IMR-90 (cell line): ENCODE measurements around the gene B4GALT5. TPM values are rescaled to one million over a fixed set of nuclear protein-coding genes. Genes with fewer than 3 reads are reported as not detected.

Experiments used
- ATAC-seq: fragments of 200-7000 bp; cut with Tn5 transposase; 2 replicates; pipeline ENCODE4 v1.9.1; 2020; ENCODE audit warnings: low read depth, mild to moderate bottlenecking, moderate library complexity
- BruUV-seq: library from RNA; stranded (reverse); fragments of 400-500 nt; replicated peaks from 2 replicates; lab custom pipeline; 2021; lab: Mats Ljungman, UMichigan
- CTCF ChIA-PET: fragments of 300-600 bp; formaldehyde crosslinking; extraction: SDS; loops from one replicate; lab custom pipeline; 2021; ENCODE audit warnings: antibody characterized with exemption; lab: Yijun Ruan, JAX
- POLR2A ChIA-PET: fragments of 300-600 bp; sonication (Branson Sonifier 250); formaldehyde crosslinking; loops from one replicate; lab custom pipeline; 2022; ENCODE audit warnings: antibody characterized with exemption; ENCODE audit not compliant: unreplicated experiment; lab: Charles Lee
- DNase-seq: peaks from one replicate; pipeline ENCODE4 v3.0.0; 2013
- H2AFZ ChIP-seq: replicated peaks from 2 replicates; pipeline ENCODE3; 2013; ENCODE audit warnings: low read length, mild to moderate bottlenecking; ENCODE audit not compliant: poor library complexity
- H2AK5ac ChIP-seq: 2 replicates; pipeline ENCODE4 v1.6.1; 2013; ENCODE audit warnings: low read depth, low read length, inconsistent platforms
- H2AK9ac ChIP-seq: replicated peaks from 2 replicates; pipeline ENCODE3; 2013; ENCODE audit warnings: mild to moderate bottlenecking, low read depth, low read length, moderate library complexity; ENCODE audit not compliant: poor library complexity
- H2BK120ac ChIP-seq: 2 replicates; pipeline ENCODE4 v1.6.1; 2013; ENCODE audit warnings: low read depth, low read length, inconsistent platforms
- H2BK15ac ChIP-seq: 3 replicates; pipeline ENCODE4 v1.6.1; 2013; ENCODE audit warnings: low read depth, low read length, inconsistent platforms
- H2BK20ac ChIP-seq: 2 replicates; pipeline ENCODE4 v1.6.1; 2013; ENCODE audit warnings: low read depth, mild to moderate bottlenecking, inconsistent platforms, low read length, moderate library complexity
- H2BK5ac ChIP-seq: 2 replicates; pipeline ENCODE4 v1.6.1; 2013; ENCODE audit warnings: mild to moderate bottlenecking, low read depth, low read length, inconsistent platforms; ENCODE audit not compliant: poor library complexity, severe bottlenecking
- H3K14ac ChIP-seq: replicated peaks from 2 replicates; pipeline ENCODE4 v1.6.1; 2013; ENCODE audit warnings: low read depth, low read length, inconsistent platforms
- H3K18ac ChIP-seq: 2 replicates; pipeline ENCODE4 v1.6.1; 2013; ENCODE audit warnings: low read depth, low read length, control low read depth
- H3K23ac ChIP-seq: 2 replicates; pipeline ENCODE4 v1.6.1; 2013; ENCODE audit warnings: low read depth, low read length, inconsistent platforms
- H3K27ac ChIP-seq: 2 replicates; pipeline ENCODE4 v1.5.1; 2013; ENCODE audit warnings: mild to moderate bottlenecking, control low read depth, low read length; ENCODE audit not compliant: insufficient read depth
- H3K27me3 ChIP-seq: 2 replicates; pipeline ENCODE4 v1.6.1; 2013; ENCODE audit warnings: low read length; ENCODE audit not compliant: control insufficient read depth, insufficient read depth
- H3K36me3 ChIP-seq: 2 replicates; pipeline ENCODE4 v1.6.1; 2013; ENCODE audit warnings: low read length, mixed read lengths; ENCODE audit not compliant: control insufficient read depth, insufficient read depth
- H3K4ac ChIP-seq: 2 replicates; pipeline ENCODE4 v1.6.1; 2013; ENCODE audit warnings: low read depth, low read length, inconsistent platforms
- H3K4me1 ChIP-seq: 2 replicates; pipeline ENCODE4 v1.6.1; 2013; ENCODE audit warnings: low read length, mixed read lengths; ENCODE audit not compliant: control insufficient read depth, insufficient read depth
- H3K4me2 ChIP-seq: 2 replicates; pipeline ENCODE4 v1.6.1; 2013; ENCODE audit warnings: low read depth, mild to moderate bottlenecking, control low read depth, low read length, moderate library complexity
- H3K4me3 ChIP-seq: 2 replicates; pipeline ENCODE4 v1.5.1; 2013; ENCODE audit warnings: low read depth, mild to moderate bottlenecking, control low read depth, low read length, moderate library complexity; ENCODE audit not compliant: insufficient read depth
- H3K56ac ChIP-seq: 2 replicates; pipeline ENCODE4 v1.6.1; 2013; ENCODE audit warnings: low read length, inconsistent platforms; ENCODE audit not compliant: insufficient read depth; ENCODE audit errors: extremely low read depth
- H3K79me1 ChIP-seq, 2 experiments: 2 replicates each; pipeline ENCODE4 v1.6.1; 2013; ENCODE audit warnings: low read length in 2 of 2, inconsistent platforms in 1 of 2, low read depth in 1 of 2
- H3K9ac ChIP-seq: 2 replicates; pipeline ENCODE4 v1.6.1; 2013; ENCODE audit warnings: low read depth, low read length, control low read depth
- H3K9me1 ChIP-seq: 2 replicates; pipeline ENCODE4 v1.6.1; 2013; ENCODE audit warnings: low read length, inconsistent platforms; ENCODE audit not compliant: insufficient read depth
- H3K9me3 ChIP-seq: 2 replicates; pipeline ENCODE4 v1.6.1; 2013; ENCODE audit warnings: low read length; ENCODE audit not compliant: control insufficient read depth, insufficient read depth
- H4K20me1 ChIP-seq: 2 replicates; pipeline ENCODE4 v1.6.1; 2013; ENCODE audit warnings: low read length, inconsistent platforms; ENCODE audit not compliant: insufficient read depth
- H4K5ac ChIP-seq: 2 replicates; pipeline ENCODE4 v1.6.1; 2013; ENCODE audit warnings: mild to moderate bottlenecking, low read depth, low read length, control low read depth
- H4K8ac ChIP-seq, 2 experiments: 2 replicates each; pipeline ENCODE4 v1.6.1; 2013; ENCODE audit warnings: low read depth in 2 of 2, low read length in 2 of 2, control low read depth in 1 of 2, inconsistent platforms in 1 of 2
- H4K91ac ChIP-seq: 2 replicates; pipeline ENCODE4 v1.6.1; 2013; ENCODE audit warnings: low read depth, low read length, inconsistent platforms; ENCODE audit not compliant: insufficient read depth
- MAFK ChIP-seq: IDR thresholded peaks from 2 replicates; pipeline ENCODE4 v1.6.1; 2012; ENCODE audit warnings: low read depth, low read length, improper control_type of control experiment
- RAD21 ChIP-seq: IDR thresholded peaks from 2 replicates; pipeline ENCODE4 v1.6.1; 2012; ENCODE audit warnings: low read length, improper control_type of control experiment
- dilution Hi-C: fragments of 300-500 bp; cut with HindIII; formaldehyde crosslinking; loops from one replicate; pipeline ENCODE4 v1.14.3; 2018; ENCODE audit warnings: low sequenced_read_pairs; ENCODE audit not compliant: unreplicated experiment
- in situ Hi-C: fragments of 300-500 bp; cut with MboI; formaldehyde crosslinking; loops from 3 replicates; pipeline ENCODE4 v1.14.3; 2019; ENCODE audit warnings: low sequenced_read_pairs, inconsistent platforms, mixed read lengths
- intact Hi-C: fragments of 100-400 bp; cut with micrococcal nuclease; formaldehyde crosslinking; loops from 2 replicates; pipeline ENCODE4 v1.10.0; 2022
- polyA plus RNA-seq, 3 experiments: library from polyadenylated mRNA; depleted of rRNA; stranded (reverse); fragments of >200 nt; gene quantifications; 2 replicates each; pipeline ENCODE4 v1.2.3, GENCODE V29; 2012; ENCODE audit warnings: low replicate concordance in 1 of 3
- total RNA-seq: library from RNA; depleted of rRNA; stranded (reverse); fragments of >200 nt; gene quantifications from 2 replicates; pipeline ENCODE4 v1.2.3, GENCODE V29; 2012

Gene B4GALT5
- total and polyA plus RNA-seq, 2 of the 4 experiments (the other 2 are of a cell fraction): 11.3 to 20.4 TPM

DNA sequence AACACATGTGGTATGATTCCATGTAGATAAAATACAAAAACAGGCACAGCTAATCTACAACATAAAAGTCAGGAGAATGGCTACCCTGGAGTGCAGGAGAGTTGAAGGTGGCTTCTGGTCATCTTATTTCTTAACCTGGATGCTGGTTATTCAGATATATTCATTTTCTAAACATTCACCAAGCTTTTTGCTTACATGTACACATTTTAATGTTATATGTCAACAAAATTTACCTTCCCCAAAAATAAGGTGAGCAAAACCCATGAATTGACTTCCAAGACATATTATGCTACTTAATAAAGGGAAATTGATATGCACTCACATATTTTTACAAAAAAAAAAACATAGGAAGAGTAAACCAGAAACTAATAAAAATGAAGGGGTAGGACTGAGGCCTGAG, 50.6 kb downstream of the B4GALT5 start:
- POLR2A ChIA-PET: no interaction called here
- CTCF ChIA-PET: no interaction called here

More for the DNA sequence above, 50.6 kb downstream of the B4GALT5 start:
- no TSS peak for BruUV-seq
- H2BK120ac ChIP-seq: no peak overlapping the region
- H3K36me3 ChIP-seq: no peaks in the 10 kb centered on the region
- H4K20me1 ChIP-seq: peaks cover 79% of the 10 kb centered on the region
- no peak overlapping the region for H2BK20ac ChIP-seq
- no peak overlapping the region for H4K5ac ChIP-seq
- in situ Hi-C loops: no loop called here
- no peak overlapping the region for H3K4me2 ChIP-seq
- no peak overlapping the region for H4K8ac ChIP-seq
- DNase-seq (no peak), ATAC-seq (no peak)
- no peak overlapping the region for H3K18ac ChIP-seq
- intact Hi-C loops: no loop called here
- no peaks in the 10 kb centered on the region; the same call in 1 of the 2 replicates for H3K9me1 ChIP-seq
- no peak overlapping the region for H3K9ac ChIP-seq
- no peak overlapping the region for H3K56ac ChIP-seq
- no peak overlapping the region for H3K27ac ChIP-seq
- no peak overlapping the region for H3K14ac ChIP-seq
- H3K4me1 ChIP-seq: peaks cover 5% of the 10 kb centered on the region
- no peak overlapping the region for H2BK5ac ChIP-seq
- no peak overlapping the region for H2AFZ ChIP-seq
- no peak overlapping the region for H3K23ac ChIP-seq
- no peak overlapping the region for H2AK9ac ChIP-seq
- H3K27me3 ChIP-seq: no peaks in the 10 kb centered on the region
- no peak overlapping the region for H2BK15ac ChIP-seq
- H3K79me1 ChIP-seq: peaks cover 50 to 72% of the 10 kb centered on the region in 2 experiments
- dilution Hi-C loops: no loop called here
- no peak overlapping the region for H3K4ac ChIP-seq
- no peaks in the 10 kb centered on the region for H3K9me3 ChIP-seq
- no peak overlapping the region for H3K4me3 ChIP-seq
- no peak for TF ChIP-seq RAD21
- peak; percentile 54; the same call in 1 of the 2 replicates for TF ChIP-seq MAFK
- H4K91ac ChIP-seq: no peak overlapping the region
- no peak overlapping the region for H2AK5ac ChIP-seq
